Measurements from ENCODE around the gene WNT10A. TPM values are rescaled to one million over a fixed set of nuclear protein-coding genes. Genes with fewer than 3 reads are reported as not detected.

Gene WNT10A
- total RNA-seq, 1 donor from 2014 or later: 2.5 TPM

- no peak for FAIRE-seq
- Histone ChIP-seq H4K20me1 (ENCODE audit: insufficient read depth, low read length) (no peaks in the 10 kb centered on the region), H3K4me2 (ENCODE audit: low read length) (peak overlapping the region; percentile 81), H3K79me2 (ENCODE audit: insufficient read depth, low read length) (no peaks in the 10 kb centered on the region), H2AFZ (ENCODE audit: low read depth, low read length) (peak overlapping the region; percentile 60), H3K9ac (ENCODE audit: low read length) (peak overlapping the region; percentile 52), H3K4me1 (ENCODE audit: insufficient read depth, low read length) (peaks cover 27% of the 10 kb centered on the region), H3K27ac (ENCODE audit: low read depth, low read length) (no peak overlapping the region), H3K9me3 (ENCODE audit: insufficient read depth, low read depth, low read length) (no peaks in the 10 kb centered on the region), H3K27me3 (ENCODE audit: insufficient read depth, low read length) (peaks cover 83% of the 10 kb centered on the region), H3K36me3 (ENCODE audit: insufficient read depth, low read length) (no peaks in the 10 kb centered on the region), H3K4me3 (ENCODE audit: insufficient read depth, low read depth, low read length) (peak overlapping the region; percentile 33)
- H3K27me3 Mint-ChIP-seq (ENCODE audit: low read depth, unreplicated experiment): peaks cover 61% of the 10 kb centered on the region
- H3K9me3 Mint-ChIP-seq (ENCODE audit: unreplicated experiment): peaks cover 6% of the 10 kb centered on the region
- peaks cover 25% of the 10 kb centered on the region for H3K4me1 Mint-ChIP-seq (ENCODE audit: low read depth, unreplicated experiment)
- no peak overlapping the region for H3K27ac Mint-ChIP-seq (ENCODE audit: unreplicated experiment)
- H3K4me3 Mint-ChIP-seq (ENCODE audit: unreplicated experiment): no peak overlapping the region
- peak; percentile 41 for DNase-seq (ENCODE audit: low read depth)
- TF ChIP-seq CTCF (IDR thresholded peaks at IDR 0.05; ENCODE audit: insufficient read depth, low read depth, low read length) (no peak), EZH2 (IDR thresholded peaks at IDR 0.05; ENCODE audit: insufficient read depth, low read length) (peak; percentile 21)
- no peaks in the 10 kb centered on the region for H3K36me3 Mint-ChIP-seq (ENCODE audit: low read depth, unreplicated experiment)
Observed at GRCh38 chr2:218896501-218897393, 16.1 kb downstream of the WNT10A start.

GRCh38 chr2:218897394-218898108 is 16.9 kb downstream of the WNT10A start:
- no peak overlapping the region for H3K4me3 ChIP-seq (ENCODE audit: insufficient read depth, low read depth, low read length)
- Mint-ChIP-seq H3K4me1 (ENCODE audit: low read depth, unreplicated experiment) (peaks cover 25% of the 10 kb centered on the region), H3K4me3 (ENCODE audit: unreplicated experiment) (peak overlapping the region; percentile 51), H3K9me3 (ENCODE audit: unreplicated experiment) (peaks cover 8% of the 10 kb centered on the region), H3K36me3 (ENCODE audit: low read depth, unreplicated experiment) (no peaks in the 10 kb centered on the region), H3K27ac (ENCODE audit: unreplicated experiment) (no peak overlapping the region), H3K27me3 (ENCODE audit: low read depth, unreplicated experiment) (peaks cover 63% of the 10 kb centered on the region)
- FAIRE-seq: no peak
- no peak overlapping the region for H3K27ac ChIP-seq (ENCODE audit: low read depth, low read length)
- H3K9ac ChIP-seq (ENCODE audit: low read length): no peak overlapping the region
- no peak for DNase-seq (ENCODE audit: low read depth)
- H2AFZ ChIP-seq (ENCODE audit: low read depth, low read length): no peak overlapping the region
- no peaks in the 10 kb centered on the region for H3K79me2 ChIP-seq (ENCODE audit: insufficient read depth, low read length)
- H4K20me1 ChIP-seq (ENCODE audit: insufficient read depth, low read length): no peaks in the 10 kb centered on the region
- H3K4me2 ChIP-seq (ENCODE audit: low read length): peak overlapping the region; percentile 81
- peak; percentile 65 for TF ChIP-seq EZH2 (IDR thresholded peaks at IDR 0.05; ENCODE audit: insufficient read depth, low read length)
- TF ChIP-seq CTCF (IDR thresholded peaks at IDR 0.05; ENCODE audit: insufficient read depth, low read depth, low read length): no peak
- H3K36me3 ChIP-seq (ENCODE audit: insufficient read depth, low read length): no peaks in the 10 kb centered on the region
- no peaks in the 10 kb centered on the region for H3K9me3 ChIP-seq (ENCODE audit: insufficient read depth, low read depth, low read length)
- peaks cover 81% of the 10 kb centered on the region for H3K27me3 ChIP-seq (ENCODE audit: insufficient read depth, low read length)
- H3K4me1 ChIP-seq (ENCODE audit: insufficient read depth, low read length): peaks cover 25% of the 10 kb centered on the region
